Vagina (tissue), 2 donors: ENCODE data around the gene IPO8. TPM values are rescaled to one million over a fixed set of nuclear protein-coding genes. Genes with fewer than 3 reads are reported as not detected.

Source experiments
- DNase-seq, 2 donors: peaks; one replicate each; pipeline ENCODE4 v3.0.0-alpha.2; 2017; ENCODE audit errors: extremely low spot score in 2 of 2
- H3K27ac ChIP-seq: fragments of 200-600 bp; sonication (generic); one replicate; pipeline ENCODE4 v1.5.1; 2019
- H3K27me3 ChIP-seq: fragments of 200-600 bp; sonication (generic); one replicate; pipeline ENCODE4 v1.5.1; 2019
- H3K36me3 ChIP-seq, 2 donors: fragments of 200-600 bp; sonication (generic); one replicate each; pipeline ENCODE4 v1.5.1; 2017 to 2019
- H3K4me1 ChIP-seq: fragments of 200-600 bp; sonication (generic); one replicate; pipeline ENCODE4 v1.5.1; 2019
- H3K4me3 ChIP-seq, 2 donors: fragments of 200-600 bp; sonication (generic); 1 replicate in 1 of 2; 2 replicates in 1 of 2; pipeline ENCODE4 v1.5.1; 2016 to 2019
- H3K9me3 ChIP-seq: fragments of 200-600 bp; sonication (generic); one replicate; pipeline ENCODE4 v1.5.1; 2019
- POLR2A ChIP-seq, 2 donors: fragments of 450-650 bp; IDR thresholded peaks; one replicate each; pipeline ENCODE4 v1.6.1; 2017; ENCODE audit warnings: antibody characterized with exemption in 2 of 2, mild to moderate bottlenecking in 2 of 2, moderate library complexity in 2 of 2
- POLR2AphosphoS5 ChIP-seq, 2 donors: sonication (generic); formaldehyde crosslinking; IDR thresholded peaks; one replicate each; pipeline ENCODE4 v1.9.0; 2017; ENCODE audit warnings: antibody characterized with exemption in 2 of 2, mild to moderate bottlenecking in 2 of 2, low read depth in 1 of 2; ENCODE audit not compliant: insufficient read depth in 1 of 2
- intact Hi-C: fragments of 100-400 bp; cut with DNase I; formaldehyde crosslinking; loops from one replicate; pipeline ENCODE4 v1.15.1; 2023
- total RNA-seq: library from RNA; depleted of rRNA; stranded (reverse); fragments of >200 nt; gene quantifications from one replicate; pipeline ENCODE4 v1.2.3, GENCODE V29; 2016
- TF ChIP-seq, protein P1 (sequence below), 3 experiments: fragments of 450-650 bp in 2 of 3; fragments of 200-600 bp in 1 of 3; sonication (generic) in 1 of 3; IDR thresholded peaks; one replicate each; pipeline ENCODE4 v1.5.1; 2017 to 2019; ENCODE audit warnings: antibody characterized with exemption in 3 of 3, mild to moderate bottlenecking in 2 of 3, moderate library complexity in 2 of 3

IPO8 gene
- total RNA-seq, 1 donor from 2014 or later, result 21.4 TPM

- peaks cover 0 to 31% of the 10 kb centered on the region in 2 donors for H3K36me3 ChIP-seq
These were observed 23.4 kb upstream of the IPO8 start for GRCh38 chr12:30719060-30719459.

GRCh38 chr12:30707613-30708342, 12.1 kb upstream of the IPO8 start:
- Histone ChIP-seq H3K27me3 (no peaks in the 10 kb centered on the region), H3K27ac (no peak overlapping the region), H3K9me3 (no peaks in the 10 kb centered on the region), H3K4me1 (no peaks in the 10 kb centered on the region), H3K36me3 (peaks cover 0 to 14% of the 10 kb centered on the region in 2 donors), H3K4me3 (no peak overlapping the region)
- intact Hi-C loops, result no loop called here
- no peak for DNase-seq
- TF ChIP-seq, protein P1, sequence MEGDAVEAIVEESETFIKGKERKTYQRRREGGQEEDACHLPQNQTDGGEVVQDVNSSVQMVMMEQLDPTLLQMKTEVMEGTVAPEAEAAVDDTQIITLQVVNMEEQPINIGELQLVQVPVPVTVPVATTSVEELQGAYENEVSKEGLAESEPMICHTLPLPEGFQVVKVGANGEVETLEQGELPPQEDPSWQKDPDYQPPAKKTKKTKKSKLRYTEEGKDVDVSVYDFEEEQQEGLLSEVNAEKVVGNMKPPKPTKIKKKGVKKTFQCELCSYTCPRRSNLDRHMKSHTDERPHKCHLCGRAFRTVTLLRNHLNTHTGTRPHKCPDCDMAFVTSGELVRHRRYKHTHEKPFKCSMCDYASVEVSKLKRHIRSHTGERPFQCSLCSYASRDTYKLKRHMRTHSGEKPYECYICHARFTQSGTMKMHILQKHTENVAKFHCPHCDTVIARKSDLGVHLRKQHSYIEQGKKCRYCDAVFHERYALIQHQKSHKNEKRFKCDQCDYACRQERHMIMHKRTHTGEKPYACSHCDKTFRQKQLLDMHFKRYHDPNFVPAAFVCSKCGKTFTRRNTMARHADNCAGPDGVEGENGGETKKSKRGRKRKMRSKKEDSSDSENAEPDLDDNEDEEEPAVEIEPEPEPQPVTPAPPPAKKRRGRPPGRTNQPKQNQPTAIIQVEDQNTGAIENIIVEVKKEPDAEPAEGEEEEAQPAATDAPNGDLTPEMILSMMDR (IDR thresholded peaks at IDR 0.05), result no peak
- no peak for TF ChIP-seq POLR2A (IDR thresholded peaks at IDR 0.05)
- TF ChIP-seq POLR2AphosphoS5 (IDR thresholded peaks at IDR 0.05; ENCODE audit: insufficient read depth in 1 of 2, low read depth in 1 of 2), result no peak

More at GRCh38 chr12:30719060-30719459, 23.4 kb upstream of the IPO8 start:
- Histone ChIP-seq H3K4me3 (no peak overlapping the region), H3K4me1 (no peaks in the 10 kb centered on the region), H3K27me3 (no peaks in the 10 kb centered on the region), H3K27ac (no peak overlapping the region), H3K9me3 (no peaks in the 10 kb centered on the region)
- TF ChIP-seq, protein P1 (IDR thresholded peaks at IDR 0.05), result no peak
- TF ChIP-seq POLR2A (IDR thresholded peaks at IDR 0.05) (no peak), POLR2AphosphoS5 (IDR thresholded peaks at IDR 0.05; ENCODE audit: insufficient read depth in 1 of 2, low read depth in 1 of 2) (no peak)
- DNase-seq, result no peak
- intact Hi-C loops, result no loop called here

- H3K36me3 ChIP-seq, result peaks cover 0 to 14% of the 10 kb centered on the region in 2 donors
- H3K27me3 ChIP-seq, result no peaks in the 10 kb centered on the region
- no peaks in the 10 kb centered on the region for H3K4me1 ChIP-seq
- intact Hi-C loops, result no loop called here
- H3K9me3 ChIP-seq, result no peaks in the 10 kb centered on the region
- no peak for DNase-seq
- no peak overlapping the region for H3K4me3 ChIP-seq
- H3K27ac ChIP-seq, result no peak overlapping the region
- TF ChIP-seq POLR2AphosphoS5 (IDR thresholded peaks at IDR 0.05; ENCODE audit: insufficient read depth in 1 of 2, low read depth in 1 of 2), result no peak
- TF ChIP-seq POLR2A (IDR thresholded peaks at IDR 0.05), result no peak
- TF ChIP-seq, protein P1 (IDR thresholded peaks at IDR 0.05), result no peak
These were observed 10.8 kb upstream of the IPO8 start for GRCh38 chr12:30706476-30706875.

DNA sequence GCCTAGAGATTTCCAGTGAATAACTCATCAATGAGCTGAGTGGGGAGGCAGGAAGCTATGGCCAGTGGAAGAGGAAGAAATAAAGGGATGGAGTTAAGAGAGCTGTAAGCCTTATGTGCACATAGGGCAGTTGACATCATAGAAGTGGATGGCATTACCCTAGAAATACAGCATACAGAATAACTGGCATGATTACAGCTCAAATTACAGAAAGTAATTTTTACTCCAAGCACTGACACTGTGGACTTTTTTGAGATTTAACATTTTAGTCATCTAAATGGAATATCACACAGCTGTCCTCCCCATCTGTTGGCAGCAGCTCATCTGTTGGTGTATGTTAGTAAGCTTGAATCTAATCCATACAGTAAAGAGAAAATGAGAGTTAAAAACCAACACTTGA, 5.4 kb upstream of the IPO8 start:
- Histone ChIP-seq H3K4me1 (peaks cover 5% of the 10 kb centered on the region), H3K9me3 (no peaks in the 10 kb centered on the region), H3K4me3 (no peak overlapping the region), H3K27me3 (no peaks in the 10 kb centered on the region), H3K36me3 (no peaks in the 10 kb centered on the region), H3K27ac (no peak overlapping the region)
- no peak for DNase-seq
- intact Hi-C loops, result no loop called here
- TF ChIP-seq POLR2AphosphoS5 (IDR thresholded peaks at IDR 0.05; ENCODE audit: insufficient read depth in 1 of 2, low read depth in 1 of 2) (no peak), POLR2A (IDR thresholded peaks at IDR 0.05) (no peak)
- TF ChIP-seq, protein P1 (IDR thresholded peaks at IDR 0.05), result no peak

DNA sequence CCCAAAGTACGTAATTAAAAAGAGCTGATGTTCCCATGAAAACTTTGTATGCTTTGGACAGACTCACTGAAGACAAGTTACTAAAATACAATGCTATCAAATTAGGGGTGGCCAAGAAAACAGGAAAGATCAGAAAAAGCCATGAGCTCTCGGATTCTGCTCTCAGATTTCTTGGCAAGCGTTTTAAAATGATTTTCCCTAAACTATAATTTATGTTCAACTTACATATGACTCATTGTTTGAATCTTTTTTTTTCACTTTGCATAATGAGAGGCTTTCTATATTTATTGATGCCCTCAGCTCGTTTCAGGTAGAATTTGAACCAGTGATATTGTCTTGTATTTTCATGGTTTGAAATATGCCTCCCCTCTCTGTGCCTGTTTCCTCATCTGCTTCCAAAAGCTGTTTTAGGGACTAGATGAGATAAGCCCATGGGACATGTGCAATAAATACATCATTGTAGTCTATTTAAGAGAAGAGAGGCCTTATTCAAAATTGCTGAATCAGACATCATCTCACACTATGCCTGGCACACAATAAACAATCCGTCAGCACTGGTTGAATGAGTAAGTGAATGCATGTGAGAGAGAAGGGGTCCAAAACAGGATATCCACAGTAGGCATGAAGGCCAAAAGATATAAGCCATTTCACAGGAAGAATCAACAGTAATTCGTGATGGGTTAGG, 4.7 kb upstream of the IPO8 start:
- DNase-seq, result no peak
- Histone ChIP-seq H3K36me3 (no peaks in the 10 kb centered on the region), H3K27me3 (no peaks in the 10 kb centered on the region), H3K9me3 (no peaks in the 10 kb centered on the region), H3K4me1 (peaks cover 5% of the 10 kb centered on the region), H3K27ac (no peak overlapping the region), H3K4me3 (no peak overlapping the region)
- intact Hi-C loops, result no loop called here
- TF ChIP-seq POLR2A (IDR thresholded peaks at IDR 0.05), result no peak
- no peak for TF ChIP-seq POLR2AphosphoS5 (IDR thresholded peaks at IDR 0.05; ENCODE audit: insufficient read depth in 1 of 2, low read depth in 1 of 2)
- TF ChIP-seq, protein P1 (IDR thresholded peaks at IDR 0.05), result no peak
